ENCODE data around the gene SCRT2. TPM values are rescaled to one million over a fixed set of nuclear protein-coding genes. Genes with fewer than 3 reads are reported as not detected.
"Not testable (repeated sequence)": the region's sequence is repeated elsewhere in the genome, so short reads cannot be mapped to it uniquely, and the experiment has no call there.

SCRT2 gene
- total RNA-seq = not detected

GRCh38 chr20:675453-676314, at the start of gene SCRT2:
Gene SCRT2 (minus strand): TSS chr20:675802. CDS start chr20:675601, 201 bp downstream.
- WGBS = 3% methylated on average over 31 of the region's 69 CpGs
- no peak within 1 kb of the TSS for H3K27ac ChIP-seq
- DNase-seq (ENCODE audit: low spot score in 2 of 2) = no peak
- H3K4me1 ChIP-seq = peaks cover 17% of the 10 kb centered on the region
- TF ChIP-seq CTCF (IDR thresholded peaks at IDR 0.05) (no peak), EP300 (IDR thresholded peaks at IDR 0.05) (no peak), POLR2A (IDR thresholded peaks at IDR 0.05) (no peak), POLR2AphosphoS5 (IDR thresholded peaks at IDR 0.05) (no peak)
- H3K36me3 ChIP-seq = no peaks in the 10 kb centered on the region
- H3K9me3 ChIP-seq = no peaks in the 10 kb centered on the region
- H3K4me3 ChIP-seq = peak within 1 kb of the TSS; percentile 22
- peaks cover 99% of the 10 kb centered on the region for H3K27me3 ChIP-seq

DNA sequence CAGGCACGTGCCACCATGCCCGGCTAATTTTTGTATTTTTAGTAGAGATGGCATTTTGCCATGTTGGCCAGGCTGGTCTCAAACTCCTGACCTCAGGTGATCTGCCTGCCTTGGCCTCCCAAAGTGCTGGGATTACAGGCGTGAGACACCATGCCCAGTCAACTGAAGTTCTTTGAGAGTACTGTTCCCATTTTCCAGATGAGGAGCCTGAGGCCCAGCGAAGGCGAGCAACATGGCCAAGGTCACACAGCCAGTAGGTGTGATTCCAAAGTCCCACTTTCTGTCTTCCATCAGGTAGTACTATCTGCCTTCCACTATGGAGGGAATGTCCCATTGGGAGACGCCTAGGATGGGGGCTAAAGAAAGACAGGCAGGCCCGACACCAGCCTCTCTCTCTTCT, 49.2 kb upstream of the SCRT2 start:
- H3K27me3 ChIP-seq = peaks cover 95% of the 10 kb centered on the region
- DNase-seq (ENCODE audit: low spot score in 2 of 2) = not testable (repeated sequence)
- 94% methylated on average over 6 of the region's 7 CpGs for WGBS

DNA sequence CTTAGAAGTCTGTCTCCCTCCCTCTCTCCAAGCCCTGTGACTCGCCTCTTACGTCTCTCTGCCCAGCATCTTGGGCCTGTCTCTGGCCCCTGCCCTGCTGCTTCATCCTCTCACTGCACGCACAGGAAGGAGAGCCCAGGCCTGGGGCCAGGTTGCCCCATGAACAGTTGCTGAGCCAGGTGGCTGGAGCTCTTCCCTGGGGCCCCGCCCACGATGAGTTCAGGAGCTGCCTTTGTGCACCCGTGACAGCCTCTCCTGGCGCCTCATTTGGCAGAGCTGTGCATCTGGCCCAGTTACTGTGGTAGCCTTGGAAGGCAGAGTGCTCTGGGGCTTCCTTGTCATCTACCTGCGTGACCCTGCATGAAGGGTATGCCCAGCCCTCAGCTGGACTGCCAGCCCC, 48.2 kb upstream of the SCRT2 start:
- 49% methylated on average over 6 of the region's 8 CpGs for WGBS
- TF ChIP-seq CTCF (IDR thresholded peaks at IDR 0.05) = no peak
- TF ChIP-seq EP300 (IDR thresholded peaks at IDR 0.05) = no peak
- TF ChIP-seq POLR2AphosphoS5 (IDR thresholded peaks at IDR 0.05) = no peak
- TF ChIP-seq POLR2A (IDR thresholded peaks at IDR 0.05) = no peak
- Histone ChIP-seq H3K27me3 (peaks cover 95% of the 10 kb centered on the region), H3K36me3 (no peaks in the 10 kb centered on the region), H3K9me3 (no peaks in the 10 kb centered on the region), H3K4me1 (peaks cover 10% of the 10 kb centered on the region), H3K4me3 (no peak overlapping the region), H3K27ac (no peak overlapping the region)
- no peak for DNase-seq (ENCODE audit: low spot score in 2 of 2)

More for the DNA sequence above, 49.2 kb upstream of the SCRT2 start:
- not testable (repeated sequence) for H3K36me3 ChIP-seq, H3K4me1 ChIP-seq, H3K4me3 ChIP-seq, H3K9me3 ChIP-seq, H3K27ac ChIP-seq

- no peaks in the 10 kb centered on the region for H3K36me3 ChIP-seq
- H3K27ac ChIP-seq = no peak overlapping the region
- no peak for TF ChIP-seq POLR2A (IDR thresholded peaks at IDR 0.05)
- TF ChIP-seq POLR2AphosphoS5 (IDR thresholded peaks at IDR 0.05) = no peak
- no peak for TF ChIP-seq EP300 (IDR thresholded peaks at IDR 0.05)
- no peak for TF ChIP-seq CTCF (IDR thresholded peaks at IDR 0.05)
- no peak for DNase-seq (ENCODE audit: low spot score in 2 of 2)
- H3K4me1 ChIP-seq = peaks cover 4% of the 10 kb centered on the region
- H3K9me3 ChIP-seq = no peaks in the 10 kb centered on the region
- 83% methylated on average over 9 of the region's 11 CpGs for WGBS
- no peak overlapping the region for H3K4me3 ChIP-seq
- H3K27me3 ChIP-seq = peaks cover 91% of the 10 kb centered on the region
Observed at GRCh38 chr20:722822-723644, 47.4 kb upstream of the SCRT2 start.

- Histone ChIP-seq H3K27me3 (peaks cover 80% of the 10 kb centered on the region), H3K9me3 (no peaks in the 10 kb centered on the region), H3K4me1 (no peaks in the 10 kb centered on the region), H3K4me3 (no peak overlapping the region), H3K36me3 (no peaks in the 10 kb centered on the region), H3K27ac (no peak overlapping the region)
- DNase-seq (ENCODE audit: low spot score in 2 of 2) = no peak
- TF ChIP-seq CTCF (IDR thresholded peaks at IDR 0.05) = no peak
- no peak for TF ChIP-seq POLR2A (IDR thresholded peaks at IDR 0.05)
- 94% methylated on average over 4 of the region's 4 CpGs for WGBS
Observed at GRCh38 chr20:721876-722275, 46.3 kb upstream of the SCRT2 start.
